ENCODE data around the gene MIGA1. TPM values are rescaled to one million over a fixed set of nuclear protein-coding genes. Genes with fewer than 3 reads are reported as not detected.

MIGA1 gene
- total and polyA plus RNA-seq, 9 of the 15 experiments (the other 6 are each of a cell fraction or from before 2014, with no cell fraction given), result 1.6 to 5.1 (median 2.9) TPM

- TF ChIP-seq CHD7 (IDR thresholded peaks at IDR 0.05; ENCODE audit: low read depth, low read length) (no peak), TEAD1 (CRISPR knock-in tag; IDR thresholded peaks at IDR 0.05) (no peak), TCF15 (CRISPR knock-in tag; IDR thresholded peaks at IDR 0.05) (no peak), ZNF3 (CRISPR knock-in tag; IDR thresholded peaks at IDR 0.05) (no peak), ZBTB12 (CRISPR knock-in tag; IDR thresholded peaks at IDR 0.05) (no peak), ARID3A (IDR thresholded peaks at IDR 0.05; ENCODE audit: borderline replicate concordance, low read depth, low read length) (no peak)
These were observed 22.6 kb downstream of the MIGA1 start (continued) for GRCh38 chr1:77802026-77802425.

Measured in K562 (cell line).